Panc1 (cell line): Measurements from ENCODE around the gene KLF12. TPM values are rescaled to one million over a fixed set of nuclear protein-coding genes. Genes with fewer than 3 reads are reported as not detected.

ENCODE experiments used
- ATAC-seq: fragments of 200-7000 bp; cut with Tn5 transposase; 2 replicates; pipeline ENCODE4 v1.9.1; 2020; ENCODE audit warnings: mild to moderate bottlenecking, moderate library complexity
- BruUV-seq: library from RNA; stranded (reverse); fragments of 400-500 nt; replicated peaks from 2 replicates; lab custom pipeline; 2021; lab: Mats Ljungman, UMichigan
- CTCF ChIA-PET: fragments of 300-600 bp; sonication (Branson Sonifier 250); formaldehyde crosslinking; loops from one replicate; lab custom pipeline; 2022; ENCODE audit warnings: antibody characterized with exemption; lab: Charles Lee
- POLR2A ChIA-PET: fragments of 300-600 bp; sonication (Branson Sonifier 250); formaldehyde crosslinking; loops from one replicate; lab custom pipeline; 2022; ENCODE audit warnings: antibody characterized with exemption; lab: Charles Lee
- DNase-seq: peaks from one replicate; pipeline ENCODE4 v3.0.0-alpha.2; 2010; ENCODE audit warnings: low read depth, low spot score
- H3K27ac ChIP-seq: 2 replicates; pipeline ENCODE4 v1.5.1; 2011; ENCODE audit warnings: mild to moderate bottlenecking, low read length, inconsistent platforms
- H3K27me3 ChIP-seq: fragments of 200-500 bp; sonication (Bioruptor generic); 2 replicates; pipeline ENCODE4 v1.6.0; 2014; ENCODE audit warnings: low read length, inconsistent platforms; ENCODE audit not compliant: control insufficient read depth, insufficient read depth
- H3K36me3 ChIP-seq: fragments of 200-500 bp; sonication (Bioruptor generic); 2 replicates; pipeline ENCODE4 v1.5.1; 2014; ENCODE audit warnings: inconsistent platforms, mild to moderate bottlenecking, low read length, moderate library complexity; ENCODE audit not compliant: control insufficient read depth, insufficient read depth
- H3K4me1 ChIP-seq: 2 replicates; pipeline ENCODE4 v1.5.1; 2011; ENCODE audit warnings: inconsistent platforms, mild to moderate bottlenecking, low read length, moderate library complexity; ENCODE audit not compliant: control insufficient read depth, insufficient read depth
- H3K4me3 ChIP-seq, 2 experiments: 2 replicates each; pipeline ENCODE4 v1.5.1; 2011 to 2012; ENCODE audit warnings: low read depth in 2 of 2, low read length in 2 of 2, mild to moderate bottlenecking in 2 of 2, inconsistent platforms in 1 of 2, moderate library complexity in 1 of 2
- H3K9me3 ChIP-seq: fragments of 200-500 bp; sonication (Bioruptor generic); 2 replicates; pipeline ENCODE4 v1.5.1; 2014; ENCODE audit warnings: low read depth, mild to moderate bottlenecking, inconsistent platforms, low read length, moderate library complexity; ENCODE audit not compliant: control insufficient read depth, insufficient read depth
- POLR2AphosphoS5 ChIP-seq: IDR thresholded peaks from 2 replicates; pipeline ENCODE4 v1.6.1; 2012; ENCODE audit warnings: mild to moderate bottlenecking, low read depth, low read length, moderate library complexity
- REST ChIP-seq, 2 experiments: IDR thresholded peaks; 2 replicates each; pipeline ENCODE4 v1.6.1; 2011 to 2012; ENCODE audit warnings: low read depth in 2 of 2, control low read depth in 1 of 2, low read length in 1 of 2, mild to moderate bottlenecking in 1 of 2, moderate library complexity in 1 of 2; ENCODE audit not compliant: insufficient read depth in 1 of 2
- SIN3A ChIP-seq: IDR thresholded peaks from 2 replicates; pipeline ENCODE4 v1.6.1; 2012; ENCODE audit warnings: low read depth, mild to moderate bottlenecking, low read length, moderate library complexity, borderline replicate concordance; ENCODE audit not compliant: insufficient read depth
- TCF7L2 ChIP-seq: IDR thresholded peaks from 2 replicates; pipeline ENCODE4 v1.6.1; 2011; ENCODE audit warnings: mild to moderate bottlenecking, low read depth, low read length, inconsistent platforms
- in situ Hi-C: cut with HindIII; loops from 2 replicates; pipeline ENCODE4 v1.10.0; 2016; ENCODE audit warnings: low sequenced_read_pairs, low pct_unique_long_range_greater_than_20kb
- intact Hi-C: fragments of 100-400 bp; cut with micrococcal nuclease; formaldehyde crosslinking; loops from one replicate; pipeline ENCODE4 v1.10.0; 2022; ENCODE audit not compliant: unreplicated experiment
- total RNA-seq: library from RNA; stranded (reverse); gene quantifications from one replicate; pipeline ENCODE4 v1.2.1, GENCODE V29; 2021; ENCODE audit not compliant: unreplicated experiment
- TF ChIP-seq, protein P1 (sequence below): fragments of 450-650 bp; IDR thresholded peaks from 2 replicates; pipeline ENCODE4 v1.5.1; 2017; ENCODE audit warnings: mild to moderate bottlenecking

KLF12 gene
- total RNA-seq, 1 experiment from 2014 or later = 4.2 TPM

DNA sequence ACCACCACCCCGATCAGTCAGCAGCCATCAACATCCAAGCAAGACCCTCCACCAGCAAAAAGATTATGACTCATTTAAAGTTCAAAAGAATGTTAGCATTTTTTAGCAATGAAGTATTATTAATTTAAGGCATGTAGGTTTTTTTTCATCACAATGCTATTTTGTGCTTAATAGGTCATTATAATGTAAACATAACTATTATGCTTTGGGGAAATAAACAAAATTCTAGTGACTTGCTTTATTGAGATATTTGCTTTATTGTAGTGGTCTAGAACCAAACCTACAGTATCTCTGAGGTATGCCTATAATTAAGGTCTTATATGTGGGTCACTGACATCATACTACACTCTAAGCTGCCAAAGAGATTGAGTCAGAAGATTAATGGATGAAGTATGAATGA is 20.0 kb downstream of the KLF12 start:
- POLR2A ChIA-PET = no interaction called here
- Histone ChIP-seq H3K36me3 (no peaks in the 10 kb centered on the region), H3K27me3 (no peaks in the 10 kb centered on the region), H3K4me3 (no peak overlapping the region), H3K4me1 (no peaks in the 10 kb centered on the region), H3K27ac (no peak overlapping the region), H3K9me3 (0 out of 2 replicates have a peak, but pooled peaks cover 7% of the 10 kb centered on the region)
- DNase-seq (no peak), ATAC-seq (no peak)
- CTCF ChIA-PET = no interaction called here
- no TSS peak for BruUV-seq
- intact Hi-C loops = no loop called here
- TF ChIP-seq REST (IDR thresholded peaks at IDR 0.05; ENCODE audit: insufficient read depth in 1 of 2, low read depth in 2 of 2, low read length in 1 of 2) (no peak), POLR2AphosphoS5 (no peak), SIN3A (no peak), TCF7L2 (no peak)
- TF ChIP-seq, protein P1, sequence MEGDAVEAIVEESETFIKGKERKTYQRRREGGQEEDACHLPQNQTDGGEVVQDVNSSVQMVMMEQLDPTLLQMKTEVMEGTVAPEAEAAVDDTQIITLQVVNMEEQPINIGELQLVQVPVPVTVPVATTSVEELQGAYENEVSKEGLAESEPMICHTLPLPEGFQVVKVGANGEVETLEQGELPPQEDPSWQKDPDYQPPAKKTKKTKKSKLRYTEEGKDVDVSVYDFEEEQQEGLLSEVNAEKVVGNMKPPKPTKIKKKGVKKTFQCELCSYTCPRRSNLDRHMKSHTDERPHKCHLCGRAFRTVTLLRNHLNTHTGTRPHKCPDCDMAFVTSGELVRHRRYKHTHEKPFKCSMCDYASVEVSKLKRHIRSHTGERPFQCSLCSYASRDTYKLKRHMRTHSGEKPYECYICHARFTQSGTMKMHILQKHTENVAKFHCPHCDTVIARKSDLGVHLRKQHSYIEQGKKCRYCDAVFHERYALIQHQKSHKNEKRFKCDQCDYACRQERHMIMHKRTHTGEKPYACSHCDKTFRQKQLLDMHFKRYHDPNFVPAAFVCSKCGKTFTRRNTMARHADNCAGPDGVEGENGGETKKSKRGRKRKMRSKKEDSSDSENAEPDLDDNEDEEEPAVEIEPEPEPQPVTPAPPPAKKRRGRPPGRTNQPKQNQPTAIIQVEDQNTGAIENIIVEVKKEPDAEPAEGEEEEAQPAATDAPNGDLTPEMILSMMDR = no peak
- in situ Hi-C loops = no loop called here

DNA sequence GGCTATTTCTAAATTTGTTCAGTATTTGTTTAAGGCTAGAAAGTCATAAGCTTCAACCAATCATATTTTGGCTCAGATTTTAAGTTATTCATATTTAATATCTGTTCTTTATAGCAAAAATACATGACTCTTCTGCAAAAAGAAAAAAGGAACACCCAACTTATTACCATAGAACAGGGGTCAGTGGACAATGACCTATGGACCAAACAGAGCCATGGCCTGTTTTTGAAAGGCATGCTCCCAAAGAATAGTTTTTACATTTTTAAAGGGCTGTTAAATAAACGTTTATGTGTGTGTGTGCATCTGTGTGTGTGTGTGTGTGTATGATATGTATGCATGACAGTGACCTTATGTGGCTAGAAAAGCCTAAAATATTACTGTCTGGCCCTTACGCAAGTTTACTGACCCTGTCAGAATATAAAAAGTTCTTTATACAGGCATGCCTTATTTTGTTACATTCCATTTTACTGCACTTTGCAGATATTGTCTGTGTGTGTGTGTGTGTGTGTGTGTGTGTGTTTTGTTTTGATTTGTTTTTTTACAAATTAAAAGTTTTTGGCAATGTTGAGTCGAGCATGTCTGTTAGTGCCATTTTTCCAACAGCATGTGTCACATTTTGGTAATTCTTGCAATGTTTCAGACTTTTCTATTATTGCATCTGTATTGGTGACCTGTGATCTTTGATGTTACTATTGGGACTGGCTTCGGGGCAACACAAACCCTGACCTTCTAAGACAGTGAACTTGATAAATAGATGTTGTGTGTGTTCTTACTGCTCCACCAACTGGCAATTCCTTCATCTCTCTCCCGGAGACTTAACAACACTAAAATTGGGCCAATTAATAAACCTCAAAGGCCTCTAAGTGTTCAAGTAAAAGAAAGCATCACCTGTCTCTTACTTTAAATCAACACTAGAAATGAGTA is 22.0 kb downstream of the KLF12 start:
- intact Hi-C loops (no loop called here), in situ Hi-C loops (no loop called here)
- BruUV-seq = no TSS peak

More for the DNA sequence above, 22.0 kb downstream of the KLF12 start:
- Histone ChIP-seq H3K27ac (no peak overlapping the region), H3K36me3 (no peaks in the 10 kb centered on the region), H3K9me3 (no peaks in the 10 kb centered on the region), H3K4me3 (no peak overlapping the region), H3K4me1 (no peaks in the 10 kb centered on the region), H3K27me3 (no peaks in the 10 kb centered on the region)
- CTCF ChIA-PET = no interaction called here
- DNase-seq = no peak
- ATAC-seq = no peak
- TF ChIP-seq POLR2AphosphoS5 (no peak), TCF7L2 (no peak), REST (IDR thresholded peaks at IDR 0.05; ENCODE audit: insufficient read depth in 1 of 2, low read depth in 2 of 2, low read length in 1 of 2) (no peak), SIN3A (no peak)
- TF ChIP-seq, protein P1 = no peak
- POLR2A ChIA-PET = no interaction called here
